Forelimb muscle (tissue), 1 donor: ENCODE data around the gene ARID5B. TPM values are rescaled to one million over a fixed set of nuclear protein-coding genes. Genes with fewer than 3 reads are reported as not detected.

ENCODE experiments used
- DNase-seq: peaks from one replicate; pipeline ENCODE4 v3.0.0-alpha.2; 2013; ENCODE audit warnings: low read depth
- polyA plus RNA-seq: library from polyadenylated mRNA; unstranded; fragments of 120-200 nt; gene quantifications from one replicate; pipeline ENCODE4 v1.2.1, GENCODE V29; 2013; ENCODE audit not compliant: insufficient read length

ARID5B gene
- polyA plus RNA-seq, 1 donor = 19.0 TPM

DNA sequence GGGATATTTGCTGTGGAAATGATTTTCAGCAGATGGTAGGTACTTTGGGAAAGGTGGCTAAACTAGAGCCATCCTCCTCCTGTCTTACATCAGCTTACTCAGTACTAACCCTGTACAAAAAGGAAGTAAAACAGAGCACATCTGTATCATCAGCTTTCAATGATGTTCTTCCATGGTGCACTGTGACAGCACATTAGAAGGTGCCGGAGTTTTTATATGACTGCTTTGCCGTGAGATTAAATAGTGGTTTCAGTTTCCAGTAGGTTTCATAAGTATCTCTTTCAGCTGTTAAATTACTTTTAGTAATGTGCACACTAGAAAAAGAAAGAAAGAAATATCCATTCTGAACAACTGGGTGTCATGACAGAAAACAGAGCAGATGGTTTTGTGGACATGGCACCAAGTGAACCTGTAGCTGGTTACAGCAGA lies 86.5 kb downstream of the ARID5B start:
- DNase-seq = no peak

DNA sequence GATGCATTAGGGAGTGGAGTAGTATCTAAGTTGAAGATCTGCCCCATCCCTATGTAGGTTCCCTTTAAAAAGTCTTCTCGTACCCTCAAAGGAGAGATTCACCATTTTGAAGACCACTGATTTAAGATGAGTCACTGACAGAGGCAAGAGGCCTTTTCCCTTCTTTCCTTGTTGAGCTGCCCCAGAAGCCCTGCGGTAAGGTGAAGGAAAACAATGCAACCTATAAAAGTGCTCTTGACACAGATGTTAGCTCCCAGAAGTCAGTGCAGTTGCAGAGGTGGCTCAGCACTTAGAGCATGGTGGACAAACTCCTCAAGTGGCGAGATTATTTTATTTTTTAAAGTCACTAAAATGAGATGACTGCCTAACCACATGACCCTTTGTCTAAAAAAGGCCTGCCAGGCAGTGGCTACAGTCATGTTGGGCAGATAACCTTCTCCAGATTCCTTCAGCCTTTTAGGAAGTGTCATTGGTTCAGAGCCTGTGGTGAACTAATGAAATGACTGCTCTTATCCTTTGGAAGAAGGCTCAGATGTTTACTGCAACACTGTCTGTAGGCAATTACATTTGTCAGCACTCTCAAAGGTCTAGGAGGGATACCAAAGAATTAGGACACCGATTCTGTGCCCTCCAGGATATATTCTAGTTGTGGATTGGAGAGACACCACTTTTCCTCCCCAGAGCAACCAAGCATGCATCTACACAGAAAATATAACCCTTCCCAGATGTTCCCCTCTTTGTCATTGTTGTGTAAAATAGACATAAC lies 88.7 kb downstream of the ARID5B start:
- DNase-seq = no peak

- no peak for DNase-seq
Observed at GRCh38 chr10:61990761-61991135, 89.2 kb downstream of the ARID5B start.

DNA sequence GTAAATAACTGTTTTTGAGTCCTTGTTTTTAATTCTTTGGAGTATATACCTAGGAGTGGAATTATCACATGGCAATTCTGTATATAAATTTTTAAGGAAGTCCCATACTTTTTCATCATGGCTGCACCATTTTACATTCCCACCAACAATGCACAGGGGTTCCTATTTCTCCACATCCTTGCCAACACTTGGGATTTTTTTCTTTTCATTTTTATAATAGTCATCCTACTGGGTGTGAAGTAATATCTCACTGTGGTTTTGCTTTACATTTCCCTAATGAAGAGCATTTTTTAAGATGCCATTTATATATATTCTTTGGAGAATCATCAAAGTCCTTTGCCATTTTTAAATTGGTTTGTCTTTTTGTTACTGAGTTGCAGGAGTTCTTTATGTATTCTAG lies 89.7 kb downstream of the ARID5B start:
- no peak for DNase-seq

DNA sequence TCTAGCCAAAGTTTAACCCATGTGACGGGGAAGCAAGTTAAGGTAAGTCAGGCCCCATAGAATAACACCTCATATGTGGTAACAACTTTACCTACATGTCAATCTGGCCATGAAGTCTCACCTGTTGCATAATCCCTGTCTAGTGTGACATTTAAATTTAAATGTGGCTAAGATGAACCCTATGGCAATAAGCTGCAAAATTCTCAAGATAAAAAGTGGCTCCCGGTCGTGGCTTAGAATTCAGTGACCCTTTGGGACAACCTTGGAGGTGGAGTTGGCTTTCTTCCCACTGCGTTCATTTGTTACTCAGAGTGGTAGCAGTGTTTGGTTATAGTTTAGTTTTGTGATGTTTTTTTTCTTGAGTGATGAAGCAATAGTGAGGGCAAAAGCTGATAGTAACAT lies 90.6 kb downstream of the ARID5B start:
- DNase-seq = no peak

DNA sequence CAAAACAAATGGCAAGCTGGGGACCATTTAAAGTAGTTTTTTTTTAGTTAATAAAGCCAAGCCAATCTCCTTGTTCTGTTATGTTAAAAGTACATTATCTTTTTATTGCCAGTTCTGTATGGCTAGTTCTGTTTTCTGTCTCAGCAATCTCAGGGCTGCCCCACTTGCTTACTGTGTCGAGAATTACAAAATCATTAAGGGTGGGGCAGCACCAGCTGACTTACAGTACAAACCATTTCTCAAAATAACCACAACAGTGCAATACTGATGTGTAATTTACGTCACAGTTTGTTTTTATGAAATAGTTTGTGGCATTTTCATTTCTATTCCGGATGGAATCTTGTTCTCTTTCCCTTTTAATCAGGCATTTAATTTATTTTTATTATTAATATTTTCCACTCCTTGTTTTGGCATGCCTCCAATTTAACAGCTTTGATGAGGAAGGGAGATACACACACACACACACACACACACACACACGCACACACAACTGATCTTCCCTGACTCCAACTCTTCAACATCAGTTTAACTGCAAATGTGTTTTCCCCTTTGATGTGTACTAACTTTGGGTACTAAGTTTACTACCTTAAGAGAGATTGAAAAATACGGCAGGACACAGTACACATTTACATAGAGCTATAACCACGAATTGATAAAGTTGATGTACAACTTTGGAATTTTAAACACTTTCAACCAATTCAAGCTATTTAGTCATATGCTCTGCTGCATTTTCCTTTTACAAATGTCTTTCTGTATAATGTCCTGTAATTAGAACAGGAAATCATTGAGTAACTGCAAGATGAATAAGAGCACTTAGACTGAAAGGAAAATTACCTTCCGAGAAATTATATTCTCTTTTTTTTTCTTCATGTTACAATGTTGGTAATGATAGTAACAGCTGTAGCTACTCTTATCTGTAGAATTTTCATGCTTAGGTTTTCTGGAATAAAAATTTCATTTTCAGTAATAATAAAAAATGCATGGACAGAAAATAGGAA lies 91.5 kb downstream of the ARID5B start:
- DNase-seq = no peak

DNA sequence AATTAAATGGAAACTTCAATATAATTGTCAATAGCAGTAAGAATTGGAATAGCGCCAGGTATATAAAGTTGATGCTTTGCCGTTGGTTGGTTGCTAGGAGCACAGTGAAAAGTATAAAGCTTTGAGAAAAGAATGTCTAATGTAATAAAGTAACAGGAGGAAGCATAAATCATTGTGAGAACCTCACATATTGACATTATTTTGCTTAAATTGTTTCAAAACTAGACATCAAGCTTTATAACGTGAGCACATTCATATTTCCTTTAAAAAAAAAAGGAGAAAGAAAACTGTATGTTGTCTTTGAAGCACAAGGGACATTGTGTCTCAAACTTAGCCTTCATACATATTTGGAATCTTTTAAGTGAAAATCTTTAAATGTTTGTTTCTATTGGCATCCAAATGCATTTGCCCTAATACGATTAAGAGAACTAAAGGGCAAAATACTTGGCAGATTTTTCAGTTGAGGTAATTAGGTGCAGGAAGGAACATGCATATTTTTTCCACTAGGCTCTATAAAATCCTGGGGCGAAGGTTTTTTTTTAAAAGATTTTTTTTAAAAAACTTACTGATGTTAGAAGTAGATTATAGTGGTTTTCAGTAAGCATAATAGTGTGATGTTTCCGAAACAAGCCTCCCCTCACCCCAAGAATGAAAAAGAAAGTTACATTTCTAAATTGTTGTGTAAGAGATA lies 92.4 kb downstream of the ARID5B start:
- no peak for DNase-seq

GRCh38 chr10:61994405-61995219 lies 93.1 kb downstream of the ARID5B start:
- DNase-seq = no peak

DNA sequence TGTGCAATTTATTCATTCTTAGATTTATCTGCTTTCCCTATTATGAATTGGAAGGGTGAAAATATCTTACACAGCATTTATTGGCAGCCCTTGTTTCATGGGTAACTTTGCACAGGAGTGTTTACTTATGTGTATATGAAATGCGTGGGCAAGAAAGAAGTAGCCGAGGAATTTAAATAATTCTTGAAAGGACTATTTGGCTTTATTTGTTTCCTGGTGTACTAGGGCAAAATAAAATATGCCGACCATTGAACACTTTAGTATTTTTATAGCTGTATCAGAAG lies 93.7 kb downstream of the ARID5B start:
- no peak for DNase-seq

DNA sequence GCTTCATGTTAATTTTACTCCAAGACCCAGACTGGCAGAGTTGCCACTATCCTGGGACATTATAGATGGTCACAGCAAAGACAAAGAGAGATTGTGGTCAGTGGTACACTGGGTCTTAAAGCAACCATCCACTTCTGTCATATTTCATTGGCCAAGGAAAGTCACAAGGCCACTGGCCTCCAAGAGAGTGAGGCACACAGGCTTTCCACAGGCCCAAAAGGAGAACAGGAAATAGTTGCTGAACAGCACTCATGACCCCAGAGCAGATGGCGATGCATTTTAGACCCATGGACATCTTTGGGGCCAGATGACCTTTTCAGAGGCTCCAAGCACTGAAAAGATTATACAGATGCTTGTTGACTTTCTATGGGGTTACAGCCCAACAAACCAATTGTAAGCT lies 97.4 kb downstream of the ARID5B start:
- DNase-seq = no peak

- DNase-seq = no peak
Observed at GRCh38 chr10:62000037-62000603, 98.6 kb downstream of the ARID5B start.

GRCh38 chr10:62000726-62001125 lies 99.2 kb downstream of the ARID5B start:
- DNase-seq = no peak

DNA sequence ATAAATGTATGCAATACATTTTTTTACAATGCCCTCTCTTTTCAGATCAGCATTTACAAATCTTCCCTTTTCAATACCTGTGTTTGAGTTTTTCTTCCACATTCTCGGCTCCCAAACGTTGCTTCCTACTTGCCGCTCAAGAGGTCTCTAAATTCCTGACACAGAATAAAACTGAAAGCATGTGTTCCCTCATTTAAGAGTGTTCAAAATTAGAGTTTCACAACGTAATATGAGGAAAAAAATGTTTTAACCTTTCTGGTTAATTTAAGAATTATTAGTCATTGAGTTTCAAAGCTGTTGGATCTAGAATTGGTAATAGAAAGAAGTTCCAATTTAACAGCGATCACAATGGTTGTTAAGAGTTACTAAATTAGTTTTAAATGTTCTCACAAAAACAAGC lies 100.4 kb downstream of the ARID5B start:
- DNase-seq = no peak

DNA sequence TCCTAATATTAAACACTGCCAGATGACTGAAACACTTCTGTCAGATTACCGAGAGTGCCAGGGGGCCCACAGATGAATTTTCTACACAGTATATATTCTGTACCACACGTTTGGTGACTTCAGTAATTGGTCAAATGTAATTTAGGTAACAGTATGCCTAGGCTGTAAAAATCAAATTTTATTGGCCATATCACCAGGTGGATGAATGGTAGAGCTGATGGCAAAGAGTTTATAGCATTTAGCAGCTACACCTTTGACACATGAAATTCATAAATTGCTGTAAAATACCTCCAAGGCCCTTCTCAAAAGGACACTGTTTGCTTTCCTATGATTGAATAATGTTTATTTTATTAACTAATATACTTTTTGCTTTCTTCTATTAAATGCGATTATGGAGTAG lies 101.3 kb downstream of the ARID5B start:
- DNase-seq = no peak

GRCh38 chr10:62004042-62004441 lies 102.5 kb downstream of the ARID5B start:
- DNase-seq = no peak

GRCh38 chr10:62005281-62005680 lies 103.8 kb downstream of the ARID5B start:
- no peak for DNase-seq

- no peak for DNase-seq
Observed at GRCh38 chr10:62005687-62006086, 104.2 kb downstream of the ARID5B start.

- no peak for DNase-seq
Observed at GRCh38 chr10:62007145-62007544, 105.6 kb downstream of the ARID5B start.

- DNase-seq = no peak
Observed at GRCh38 chr10:62008196-62008595, 106.7 kb downstream of the ARID5B start.

DNA sequence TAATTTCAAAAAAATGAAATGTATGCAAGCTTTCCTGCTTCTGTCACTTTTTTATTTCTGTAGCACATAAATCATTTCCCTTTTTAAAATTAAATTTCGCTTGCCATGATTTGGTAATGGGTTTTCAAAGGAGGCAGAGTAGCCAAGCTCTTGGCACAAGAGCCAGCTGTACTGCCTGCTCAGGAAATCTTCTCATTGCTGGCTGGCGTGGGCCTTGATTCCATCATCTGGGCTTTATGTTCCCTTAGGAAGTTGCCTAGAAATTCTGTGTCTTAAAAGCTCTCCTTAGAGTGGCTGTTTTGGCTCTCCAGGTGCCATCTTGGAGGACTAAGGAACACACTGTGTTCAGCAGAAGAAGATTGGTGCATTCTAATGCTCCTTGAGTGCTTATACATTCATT lies 107.4 kb downstream of the ARID5B start:
- no peak for DNase-seq

DNA sequence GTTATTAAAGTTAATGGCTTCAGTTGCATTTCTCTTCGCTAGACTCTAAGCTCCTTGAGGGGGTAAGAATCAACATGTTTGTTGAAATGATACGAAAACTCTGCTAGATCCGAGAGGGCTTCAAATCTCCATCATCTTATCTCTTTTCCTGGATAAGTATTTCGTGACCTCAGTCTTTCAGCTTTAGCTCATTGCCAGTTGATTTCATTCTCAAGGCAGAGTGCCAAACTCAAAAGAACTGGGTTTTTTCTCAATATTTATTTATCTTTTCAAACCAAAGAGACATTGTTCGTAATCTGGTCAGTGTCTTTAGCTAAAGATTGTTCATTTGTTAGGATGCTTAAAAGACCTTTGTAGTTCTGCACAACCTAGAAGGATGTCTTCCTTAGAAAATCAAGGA lies 108.9 kb downstream of the ARID5B start:
- no peak for DNase-seq
